ENCODE data around the gene MBTD1.

GRCh38 chr17:51261024-51261963 is 1.4 kb upstream of the MBTD1 start:
- TF ChIP-seq TAF1 (IDR thresholded peaks at IDR 0.05; ENCODE audit: control insufficient read depth, extremely low read depth, insufficient read depth, low read length, severe bottlenecking): no peak
- TF ChIP-seq MAX (CRISPR knock-in tag; IDR thresholded peaks at IDR 0.05): no peak
- no peak for TF ChIP-seq EGR1 (conservative IDR thresholded peaks at IDR 0.05)
- TF ChIP-seq CTCF (IDR thresholded peaks at IDR 0.05 in 2 of 3, conservative IDR thresholded peaks at IDR 0.05 in 1 of 3; ENCODE audit: insufficient read depth in 2 of 3, low read depth in 1 of 3, low read length in 3 of 3): no peak
- TF ChIP-seq ETV5 (CRISPR knock-in tag; IDR thresholded peaks at IDR 0.05; ENCODE audit: low read depth): no peak
- TF ChIP-seq JUND (IDR thresholded peaks at IDR 0.05; ENCODE audit: borderline replicate concordance, low read depth, low read length): no peak
- no peak for TF ChIP-seq JUND (tag; IDR thresholded peaks at IDR 0.05; ENCODE audit: borderline replicate concordance, low read depth, low read length)
- TF ChIP-seq ZKSCAN1 (IDR thresholded peaks at IDR 0.05; ENCODE audit: low read depth, low read length): no peak
